Activated CD4-positive, alpha-beta T cell treated with anti-CD3 and anti-CD28 coated beads, Interleukin-2, amount 50 U/mL, for 4 hours (primary cell): Measurements from ENCODE around the gene ANKRD34A.

Experiments
- DNase-seq, 2 experiments: peaks; one replicate each; pipeline ENCODE4 v3.0.0-alpha.2; 2020

ANKRD34A gene

DNA sequence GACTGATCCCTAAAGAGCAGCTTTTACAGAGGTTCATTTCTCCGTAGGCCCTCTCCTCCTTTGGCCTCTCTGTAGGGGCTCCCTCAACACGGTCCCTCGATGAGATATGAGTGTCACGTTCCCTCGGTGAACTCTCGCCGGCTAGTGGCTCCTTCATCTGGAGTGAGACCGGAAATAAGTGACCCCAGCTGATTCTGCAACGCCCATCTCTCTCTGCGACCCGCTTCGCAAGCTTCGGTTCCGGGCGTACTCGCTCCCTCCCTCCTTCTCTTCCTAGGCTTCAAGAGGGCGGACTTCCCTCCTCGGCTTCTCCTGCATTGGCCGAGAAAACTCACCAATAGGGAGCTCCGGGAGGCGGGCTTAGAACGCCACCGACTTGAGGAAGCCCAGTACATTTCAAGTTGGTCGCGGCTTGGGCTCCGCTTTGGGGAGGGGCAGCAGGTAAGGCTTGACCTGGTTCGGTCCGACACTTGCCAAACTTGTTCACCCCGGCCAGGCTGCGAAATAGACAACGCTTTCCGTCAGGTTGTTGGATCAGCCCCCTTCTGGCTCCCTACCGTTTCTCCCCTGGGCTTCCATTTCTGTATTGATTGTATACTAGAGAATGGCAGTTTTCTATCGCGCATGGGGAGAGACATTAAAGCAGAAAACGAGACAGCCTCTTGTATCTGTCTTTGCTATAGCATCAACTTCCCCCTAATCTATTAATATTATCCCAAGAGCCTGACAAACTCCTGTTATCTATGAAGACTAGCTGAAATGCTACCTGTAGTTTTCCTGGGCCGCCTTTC is at the start of gene ANKRD34A, which contains the start of gene POLR3GL:
Gene ANKRD34A, minus strand, starts transcription at position 248 of the 791 bp plus-strand sequence. CDS start 2,816 bp downstream, outside the sequence.
Gene POLR3GL, plus strand, starts transcription at position 363 of the 791 bp plus-strand sequence. CDS start 10,176 bp downstream, outside the sequence.
- DNase-seq = peak; percentile 89

DNA sequence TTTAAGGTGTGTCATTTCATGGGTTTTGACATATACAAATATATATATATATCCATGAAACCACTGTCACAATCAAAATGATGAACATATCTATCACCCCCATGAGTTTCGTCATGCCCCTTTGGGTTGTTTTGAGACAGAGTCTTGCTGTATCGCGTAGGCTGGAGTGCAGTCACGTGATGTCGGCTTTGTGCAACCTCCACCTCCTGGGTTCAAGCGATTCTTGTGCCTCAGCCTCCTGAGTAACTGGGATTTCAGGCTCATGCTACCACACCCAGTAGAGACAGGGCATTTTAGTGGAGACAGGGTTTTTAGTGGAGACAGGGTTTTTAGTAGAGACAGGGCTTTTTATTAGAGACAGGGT is 49.2 kb upstream of the ANKRD34A start:
- no peak for DNase-seq

DNA sequence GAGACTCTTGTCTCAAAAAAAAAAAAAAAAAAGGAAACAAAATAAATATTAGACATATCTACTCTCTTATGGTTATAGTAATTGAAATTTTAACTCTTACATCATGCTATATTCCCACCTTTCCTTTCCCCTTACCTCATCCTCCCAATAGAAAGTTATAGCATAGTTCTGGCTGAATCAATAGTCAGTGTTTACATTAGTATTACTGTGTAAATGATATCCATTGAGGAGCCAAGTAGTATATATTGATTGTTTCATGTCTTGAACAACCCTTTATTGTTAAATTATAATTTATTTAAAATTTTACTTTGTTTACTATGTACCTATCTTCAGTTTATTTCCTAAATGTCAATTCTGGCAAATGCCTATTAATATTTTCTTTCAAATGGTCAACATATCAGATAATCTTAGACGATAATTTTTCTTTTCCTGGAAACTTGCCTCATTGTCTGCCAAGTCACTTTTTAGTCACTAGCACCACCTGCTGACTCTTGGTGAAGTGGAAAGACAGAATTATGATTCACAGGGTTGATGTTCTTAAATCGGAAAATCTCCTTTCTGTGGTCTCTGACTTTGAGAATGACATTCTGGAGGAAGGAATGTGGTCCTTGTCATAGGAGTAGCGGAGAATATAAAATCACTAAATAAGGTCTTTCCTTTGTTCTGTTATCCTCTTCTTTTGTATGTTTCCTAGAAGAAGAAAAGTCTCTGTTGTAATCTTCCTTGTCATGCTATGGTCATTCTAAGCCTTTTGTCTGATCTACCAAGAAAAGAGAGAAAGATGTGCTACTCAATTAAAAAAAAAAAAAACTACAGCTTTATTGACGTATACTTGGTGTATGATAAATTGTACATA is 48.6 kb upstream of the ANKRD34A start:
- DNase-seq = peak; percentile 46 to 52

DNA sequence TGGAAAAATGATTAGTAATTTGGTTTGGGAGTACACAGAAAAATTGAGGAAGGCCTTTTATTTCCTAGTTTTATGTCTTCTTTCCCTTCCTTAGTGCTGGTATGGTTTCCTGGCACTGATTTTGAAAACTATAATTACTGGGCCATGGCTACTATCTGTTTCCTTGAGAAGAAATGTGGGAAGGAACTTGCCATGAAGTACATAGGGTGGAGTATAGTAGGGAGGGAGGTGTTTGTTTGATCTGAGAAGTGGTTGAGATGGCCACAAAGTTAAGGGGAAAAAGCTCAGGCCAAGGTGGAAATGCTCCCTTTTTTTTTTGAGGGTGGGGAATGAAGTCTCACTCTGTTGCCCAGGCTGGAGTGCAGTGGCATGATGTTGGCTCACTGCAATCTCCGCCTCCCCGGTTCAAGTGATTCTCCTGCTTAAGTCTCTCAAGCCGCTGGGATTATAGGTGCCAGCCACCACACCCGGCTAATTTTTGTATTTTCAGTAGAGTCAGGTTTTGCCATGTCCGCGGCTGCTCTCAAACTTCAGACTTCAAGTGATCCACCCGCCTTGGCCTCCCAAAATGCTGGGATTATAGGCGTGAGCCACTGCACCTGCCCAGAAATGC is 45.9 kb upstream of the ANKRD34A start:
- DNase-seq = no peak

DNA sequence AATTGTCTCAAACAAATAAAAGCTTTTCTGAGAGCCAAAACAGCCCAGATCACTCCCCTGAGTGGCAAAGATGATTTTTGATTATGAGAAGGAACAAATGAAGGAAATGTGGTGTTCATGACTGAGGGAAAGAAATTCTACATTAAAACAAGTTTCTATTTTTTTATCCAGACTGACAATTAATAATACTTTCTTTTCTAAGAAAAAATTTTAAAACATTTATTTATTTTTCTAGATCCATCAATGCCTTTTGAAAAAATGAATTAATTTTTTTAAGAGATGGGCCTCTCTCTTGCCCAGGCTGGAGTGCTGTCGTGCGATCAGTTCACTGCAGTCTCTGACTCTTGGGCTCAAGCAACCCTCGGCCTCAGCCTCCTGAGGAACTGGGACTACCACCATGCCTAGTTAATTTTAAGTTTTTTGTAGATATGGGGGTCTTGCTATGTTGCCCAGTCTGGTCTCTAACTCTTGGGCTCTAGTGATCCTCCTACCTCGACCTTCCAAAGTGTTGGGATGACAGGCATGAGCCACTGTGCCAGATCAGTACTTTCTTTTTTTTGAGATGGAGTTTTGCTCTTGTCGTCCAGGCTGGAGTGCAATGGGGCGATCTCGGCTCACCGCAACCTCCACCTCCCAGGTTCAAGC is 43.2 kb upstream of the ANKRD34A start:
- no peak for DNase-seq

DNA sequence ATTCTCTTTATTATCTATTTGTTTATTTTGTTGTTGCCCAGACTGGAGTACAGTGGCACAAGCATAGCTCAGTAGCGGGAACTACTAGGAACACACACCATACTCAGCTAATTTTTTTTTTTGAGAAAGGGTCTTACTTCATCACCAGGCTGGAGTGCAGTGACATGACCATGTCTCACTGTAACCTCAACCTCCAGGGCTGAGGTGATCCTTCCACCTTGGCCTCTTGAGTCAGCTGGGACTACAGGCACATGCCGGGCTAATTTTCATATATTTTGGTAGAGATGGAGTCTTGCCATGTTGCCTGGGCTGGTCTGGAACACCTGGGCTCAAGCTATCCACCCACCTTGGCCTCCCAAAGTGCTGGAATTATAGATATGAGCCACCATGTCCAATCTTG is 37.3 kb upstream of the ANKRD34A start:
- DNase-seq = no peak

DNA sequence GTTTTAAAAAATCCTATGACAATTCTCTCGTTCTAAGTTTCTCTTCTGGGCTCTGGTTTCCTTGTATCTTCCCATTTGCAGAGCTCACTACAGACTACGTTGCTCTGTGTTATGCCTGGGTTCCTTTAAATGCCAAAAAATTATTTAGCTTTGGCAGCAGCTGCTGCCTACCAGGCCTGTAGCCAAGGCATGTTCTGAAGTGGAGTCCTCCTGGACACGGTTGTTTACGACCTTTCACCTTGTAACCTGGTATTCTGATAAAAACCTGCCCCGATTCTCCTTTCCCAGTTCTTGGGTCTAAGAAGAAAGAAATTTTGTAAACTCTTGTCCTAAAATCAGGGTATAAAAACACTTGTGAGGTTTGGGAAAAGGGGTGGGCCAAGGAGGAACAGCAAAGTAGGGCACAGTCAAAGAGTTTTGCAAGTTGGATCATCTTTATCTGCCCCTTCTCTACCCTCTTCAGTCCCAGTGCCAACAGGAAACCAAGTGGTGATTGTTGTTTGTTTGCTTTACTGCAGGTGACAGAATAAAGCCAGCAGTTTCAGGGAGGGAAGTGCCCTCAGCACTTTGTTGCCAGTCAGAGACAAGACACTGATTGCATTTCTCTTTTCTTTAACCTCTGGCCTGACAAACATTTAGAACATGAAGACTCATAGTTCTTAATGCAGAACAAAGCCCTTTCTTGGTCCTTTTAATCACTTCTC is 35.1 kb upstream of the ANKRD34A start:
- DNase-seq = no peak

DNA sequence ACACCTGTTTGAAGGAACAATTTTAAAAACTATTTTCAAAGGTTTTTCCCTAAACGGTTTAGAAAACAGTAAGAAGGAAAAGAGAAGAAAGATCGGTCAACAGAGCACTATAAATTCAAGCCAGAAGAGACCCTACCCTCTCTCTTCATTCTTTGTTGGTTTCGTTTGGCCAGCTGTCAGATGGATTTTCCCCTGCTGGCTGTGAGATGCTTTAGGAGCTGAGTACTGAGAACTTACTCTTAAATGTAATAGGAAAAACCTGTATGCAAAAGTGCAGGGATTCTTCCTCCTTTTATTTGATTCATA is 33.3 kb upstream of the ANKRD34A start:
- DNase-seq = no peak

DNA sequence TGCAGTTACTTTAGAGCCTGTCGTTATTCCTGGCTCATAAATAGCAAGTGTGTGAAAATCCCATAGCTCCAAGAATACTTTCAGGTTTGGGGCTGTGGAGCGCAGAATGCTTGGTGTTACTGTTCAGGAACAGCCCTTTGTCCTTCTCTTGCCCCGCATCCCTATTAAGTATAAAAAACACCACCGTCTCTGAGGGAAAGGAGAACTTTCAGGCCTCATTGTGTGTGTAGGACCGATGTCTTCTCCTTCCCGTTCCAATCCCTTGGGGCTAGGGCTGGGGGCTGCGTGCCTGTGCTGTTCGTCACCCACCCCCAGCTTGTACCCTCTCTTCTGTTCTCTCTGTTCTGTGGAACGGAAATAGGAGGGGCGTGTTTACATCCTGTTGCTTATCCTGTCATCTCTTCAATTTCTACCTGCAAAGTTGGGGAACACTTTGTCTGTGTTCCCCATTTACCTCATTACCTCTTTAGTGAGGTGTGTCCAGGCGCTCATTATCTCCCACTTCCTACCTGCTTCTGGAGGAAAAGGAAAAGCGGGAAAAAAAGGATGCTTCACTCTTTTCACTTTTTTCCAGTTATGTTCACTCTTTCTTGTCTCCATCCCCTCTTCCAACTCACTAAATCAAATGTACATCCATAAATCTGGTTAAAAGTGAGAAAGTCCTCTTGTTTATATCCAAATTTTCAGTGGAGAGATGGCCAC is 32.8 kb upstream of the ANKRD34A start:
- peak in 1 of 2 experiments; percentile 40 for DNase-seq

DNA sequence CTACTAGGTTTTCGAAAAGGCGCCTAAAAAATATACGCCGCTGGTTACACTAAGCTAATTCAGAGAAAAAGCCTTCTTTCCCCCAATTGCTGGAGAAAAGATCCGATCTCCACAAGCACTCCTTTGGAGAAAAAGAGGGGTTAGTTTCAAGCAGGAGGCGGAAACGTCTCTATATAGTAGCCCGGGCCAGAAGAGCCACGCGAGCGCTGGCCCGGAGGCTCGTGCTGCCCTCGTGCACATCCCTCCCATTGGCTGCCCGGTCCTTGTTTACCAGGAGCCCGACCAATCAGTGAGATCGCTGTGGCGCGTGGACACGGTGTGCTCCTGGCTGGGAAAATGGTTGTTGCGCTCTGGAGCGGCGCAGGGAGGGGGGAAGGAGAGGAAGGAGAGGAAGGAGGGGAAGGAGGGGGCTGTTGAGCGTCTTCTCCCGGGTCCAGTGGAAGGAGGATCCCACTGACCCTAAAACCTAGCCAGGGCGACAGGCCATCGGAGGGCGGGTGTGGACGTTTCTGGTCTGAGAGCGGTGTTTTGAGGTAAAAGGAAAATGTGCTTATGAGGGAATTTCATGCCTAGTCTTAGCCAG is 32.1 kb upstream of the ANKRD34A start, which contains the start of gene TXNIP:
Gene TXNIP, minus strand, starts transcription at position 147 of the 583 bp plus-strand sequence. CDS start 313 bp downstream, outside the sequence.
- DNase-seq = peak; percentile 74 to 79

DNA sequence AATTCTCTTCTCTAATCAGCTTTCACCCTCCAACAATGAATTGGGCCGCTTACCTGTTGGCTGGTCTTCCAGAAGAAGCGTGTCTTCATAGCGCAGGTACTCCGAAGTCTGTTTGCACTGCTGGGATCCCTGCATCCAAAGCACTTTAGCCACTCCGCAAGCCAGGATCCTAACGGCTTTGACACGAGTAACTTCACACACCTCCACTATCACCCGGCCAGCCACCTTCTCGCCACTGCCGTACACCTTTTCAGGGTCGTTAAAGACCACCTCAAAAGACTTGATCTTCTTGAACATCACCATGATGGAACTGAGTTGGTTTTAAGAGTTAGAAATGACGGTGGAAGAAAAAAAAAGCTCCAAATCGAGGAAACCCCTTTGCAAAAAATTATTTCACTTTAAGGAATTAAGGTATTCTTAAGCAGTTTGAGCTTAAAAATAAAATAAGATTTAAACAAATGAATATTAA is 31.6 kb upstream of the ANKRD34A start:
- no peak for DNase-seq

DNA sequence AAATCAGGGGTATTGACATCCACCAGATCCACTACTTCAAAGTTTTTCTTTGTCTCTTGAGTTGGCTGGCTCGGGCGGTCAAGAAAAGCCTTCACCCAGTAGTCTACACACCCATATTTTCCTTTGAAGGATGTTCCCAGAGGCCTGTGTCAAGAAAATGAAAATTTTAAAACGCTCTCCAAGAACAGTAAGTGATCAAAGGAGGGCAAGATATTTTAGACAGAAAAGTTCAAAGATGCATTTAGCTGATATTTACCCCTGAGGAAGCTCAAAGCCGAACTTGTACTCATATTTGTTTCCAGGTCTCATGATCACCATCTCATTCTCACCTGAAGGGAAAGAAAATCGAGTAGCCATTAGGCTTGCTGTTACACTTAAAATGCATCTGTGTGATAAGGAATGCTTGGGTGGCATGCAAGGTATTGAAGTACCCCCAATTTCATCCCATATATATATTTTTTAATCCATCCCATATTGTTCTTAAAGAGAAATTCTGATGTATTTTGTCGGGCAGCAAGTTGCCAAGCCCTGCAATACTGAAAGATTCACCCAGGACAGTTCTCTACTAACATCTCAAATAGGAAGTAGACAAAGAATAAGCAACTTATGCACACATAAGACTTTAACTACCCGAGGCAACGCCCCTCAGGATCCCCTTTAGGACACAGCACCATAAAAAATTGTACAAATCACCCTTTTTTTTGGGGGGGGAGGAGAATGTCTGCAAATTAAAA is 30.9 kb upstream of the ANKRD34A start:
- DNase-seq = no peak

DNA sequence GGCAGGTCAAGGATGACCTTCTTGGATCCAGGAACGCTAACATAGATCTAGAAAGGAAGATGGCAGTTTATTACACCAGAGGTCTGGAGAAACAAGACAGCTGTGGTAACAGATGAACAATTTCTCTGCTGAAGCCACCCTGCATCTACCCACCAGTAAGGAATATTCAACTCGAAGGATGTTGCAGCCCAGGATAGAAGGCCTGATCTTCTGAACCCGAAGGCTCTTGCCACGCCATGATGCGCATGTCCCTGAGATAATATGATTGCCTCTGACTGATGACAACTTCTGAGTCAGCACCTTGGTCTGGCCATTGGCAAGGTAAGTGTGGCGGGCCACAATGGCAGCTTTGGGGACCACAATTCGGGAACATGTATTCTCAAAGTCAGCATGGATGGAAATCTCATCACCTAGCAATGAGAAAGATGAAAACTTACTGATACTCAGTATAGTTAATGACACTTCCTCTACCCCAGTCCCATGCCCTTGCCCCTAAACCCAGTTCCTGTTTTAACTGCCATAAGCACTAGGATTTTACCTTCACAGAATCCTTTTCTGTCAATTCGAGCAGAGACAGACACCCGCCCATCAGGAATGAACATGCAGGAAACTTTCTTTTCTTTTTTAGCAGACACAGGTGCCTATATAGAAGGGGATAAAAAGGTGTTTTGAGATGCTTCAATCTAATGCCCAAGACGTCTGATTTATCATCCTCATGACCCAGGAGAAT is 30.2 kb upstream of the ANKRD34A start:
- DNase-seq = no peak

DNA sequence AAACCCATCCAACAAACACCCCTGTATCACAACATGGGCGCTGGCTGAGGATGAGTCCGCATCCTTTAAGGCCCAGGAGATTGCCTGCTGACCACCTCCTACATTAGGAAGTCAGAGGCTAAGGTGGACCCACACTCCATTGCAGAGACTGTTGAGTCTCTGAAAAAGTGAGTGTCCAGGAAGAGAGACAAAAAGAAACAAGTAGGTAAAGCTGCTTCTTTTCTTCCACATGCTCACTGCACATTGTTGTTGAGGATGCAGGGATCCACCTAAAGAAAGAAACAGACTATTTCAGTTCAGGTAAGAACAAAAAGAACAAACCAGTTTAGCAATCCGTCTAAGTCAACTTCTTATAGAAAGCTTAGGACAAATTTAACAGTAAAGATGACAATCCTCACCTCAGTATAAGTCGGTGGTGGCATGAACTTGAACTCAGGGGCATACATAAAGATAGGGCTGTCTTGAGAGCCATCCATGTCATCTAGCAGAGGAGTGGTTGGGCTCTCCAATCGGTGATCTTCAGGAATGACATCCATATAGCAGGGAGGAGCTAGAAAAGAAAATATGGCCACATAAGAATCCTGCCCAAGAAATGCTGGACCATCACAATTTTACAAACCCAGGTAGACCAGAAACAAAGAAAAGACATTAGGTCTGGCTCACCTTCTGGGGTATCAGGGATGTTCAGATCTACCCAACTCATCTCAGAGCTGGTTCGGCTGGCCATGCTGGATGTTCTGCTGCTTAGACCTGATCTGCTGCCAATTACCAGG is 29.4 kb upstream of the ANKRD34A start:
- no peak for DNase-seq

DNA sequence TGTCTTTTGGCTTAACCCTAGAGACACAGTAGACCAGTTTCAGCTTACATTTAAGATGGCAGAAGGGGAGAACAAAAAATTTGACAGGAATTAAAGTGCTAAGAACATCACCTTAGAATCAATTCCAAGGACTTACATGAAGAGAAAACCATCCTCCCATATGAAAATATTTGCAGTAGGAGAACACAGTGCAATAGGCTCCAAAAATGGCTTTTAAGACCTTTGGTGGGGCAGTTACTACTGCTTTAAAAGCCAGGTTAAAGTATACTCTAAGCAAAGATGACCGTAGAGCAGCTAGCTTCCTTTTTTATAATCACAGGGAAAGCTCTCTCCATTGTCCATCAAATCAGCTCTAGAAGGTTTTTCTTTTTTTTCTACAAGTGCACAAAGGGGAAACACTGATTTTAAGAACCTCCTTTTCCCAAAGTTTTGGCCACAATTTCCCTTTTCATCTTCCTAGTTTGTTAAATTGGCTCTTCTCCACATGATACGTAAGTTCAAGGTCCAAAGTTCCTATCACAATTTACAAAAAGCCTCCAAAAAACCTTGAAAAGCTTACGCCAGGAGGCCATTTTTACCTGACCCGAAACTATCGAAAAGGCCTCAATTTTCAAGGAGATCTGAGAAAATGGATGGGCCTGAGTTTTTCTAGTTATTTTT is 28.7 kb upstream of the ANKRD34A start:
- no peak for DNase-seq

DNA sequence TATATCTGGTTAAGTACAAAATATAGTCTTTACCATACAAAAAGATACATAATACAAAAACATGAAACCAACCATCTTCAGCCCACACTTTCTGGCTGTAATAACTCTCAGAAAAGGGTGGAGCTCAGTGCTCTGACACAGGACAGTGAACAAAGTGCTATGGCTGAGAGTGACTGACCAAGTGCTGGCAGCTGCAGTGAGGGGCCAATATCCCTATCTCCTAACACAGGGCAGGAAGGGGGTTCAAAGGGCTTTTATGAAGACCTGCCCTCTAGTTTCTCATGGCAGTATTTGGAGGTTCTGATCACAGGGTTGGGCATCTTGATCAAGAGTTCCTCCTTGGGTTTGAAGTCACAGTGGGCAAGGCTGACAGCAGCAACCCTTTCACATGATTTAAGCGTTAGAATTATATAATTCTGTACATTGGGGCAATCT is 28.1 kb upstream of the ANKRD34A start:
- no peak for DNase-seq

DNA sequence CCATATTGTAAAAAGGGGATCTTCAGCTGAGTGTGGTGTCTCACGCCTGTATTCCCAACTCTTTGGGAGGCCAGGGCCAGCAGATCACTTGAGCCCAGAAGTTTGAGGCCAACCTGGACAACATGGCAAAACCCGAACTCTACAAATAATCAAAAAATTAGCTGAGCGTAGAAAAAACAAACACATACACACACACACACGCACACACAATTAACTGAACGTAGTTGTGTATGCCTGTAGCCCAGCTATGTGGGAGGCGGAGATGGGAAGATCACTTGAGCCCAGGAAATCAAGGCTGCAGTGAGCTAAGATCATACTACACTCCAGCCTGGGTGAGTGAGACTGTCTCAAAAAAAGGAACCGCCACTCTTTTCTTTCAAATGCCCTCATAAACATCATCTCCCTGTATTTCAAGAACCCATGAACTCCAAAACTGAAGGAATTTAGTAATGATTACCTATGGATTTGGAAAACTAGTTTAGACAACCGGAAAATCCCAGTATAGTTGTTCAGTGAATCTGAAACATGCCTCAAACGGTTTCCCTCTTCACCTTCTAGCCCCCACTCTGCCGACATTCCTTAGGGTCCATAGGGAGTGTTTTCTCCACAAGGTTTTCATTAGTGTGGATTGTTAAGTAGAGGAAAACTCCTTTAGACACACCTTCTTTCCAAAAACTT is 27.5 kb upstream of the ANKRD34A start:
- DNase-seq = no peak
